Ovary (tissue), 3 donors: ENCODE results near the gene SLC17A3.

ENCODE experiments used
- CTCF ChIP-seq, 3 donors: fragments of 450-650 bp in 2 of 3; fragments of 200-600 bp in 1 of 3; IDR thresholded peaks; one replicate each; pipeline versions ENCODE4 v1.5.1 to v1.8.0; 2016 to 2022; ENCODE audit warnings: antibody characterized with exemption in 3 of 3, mild to moderate bottlenecking in 1 of 3
- POLR2A ChIP-seq: fragments of 450-650 bp; IDR thresholded peaks from one replicate; pipeline ENCODE4 v1.6.1; 2017; ENCODE audit warnings: antibody characterized with exemption, mild to moderate bottlenecking, moderate library complexity
- donor health status: DM: no; HTN: no; CAD: no.

GRCh38 chr6:25900843-25901242, 26.8 kb upstream of the SLC17A3 start:
- no peak for TF ChIP-seq POLR2A
- TF ChIP-seq CTCF (IDR thresholded peaks at IDR 0.05): no peak
